Measurements from ENCODE around the gene FNDC10.
"Not testable (repeated sequence)": the region's sequence is repeated elsewhere in the genome, so short reads cannot be mapped to it uniquely, and the experiment has no call there.

- TF ChIP-seq CTCF (IDR thresholded peaks at IDR 0.05; ENCODE audit: low read length); EZH2 (IDR thresholded peaks at IDR 0.05; ENCODE audit: borderline replicate concordance, low read length): not testable (repeated sequence)
Observed at GRCh38 chr1:1647567-1648241, 47.8 kb upstream of the FNDC10 start.

Measured in OCI-LY1 (cell line).